DLD1 (cell line): ENCODE data around the gene RTEL1.
"Not testable (repeated sequence)": the region's sequence is repeated elsewhere in the genome, so short reads cannot be mapped to it uniquely, and the experiment has no call there.

ENCODE experiments used
- in situ Hi-C: cut with HindIII; loops from 2 replicates; pipeline ENCODE4 v1.10.0; 2017; ENCODE audit warnings: low sequenced_read_pairs

RTEL1 gene

GRCh38 chr20:63627129-63627750 lies 30.9 kb upstream of the RTEL1 start:
- in situ Hi-C loops, result no loop called here

- in situ Hi-C loops, result no loop called here
These were observed 30.3 kb upstream of the RTEL1 start for GRCh38 chr20:63627751-63628245.

GRCh38 chr20:63628246-63628975 lies 29.7 kb upstream of the RTEL1 start:
- in situ Hi-C loops, result no loop called here

GRCh38 chr20:63630956-63631355 lies 27.2 kb upstream of the RTEL1 start:
- in situ Hi-C loops, result not testable (repeated sequence)

- in situ Hi-C loops, result not testable (repeated sequence)
These were observed 26.7 kb upstream of the RTEL1 start for GRCh38 chr20:63631426-63631825.

- in situ Hi-C loops, result no loop called here
These were observed 24.4 kb upstream of the RTEL1 start for GRCh38 chr20:63633732-63634131.

GRCh38 chr20:63635431-63636141 lies 22.5 kb upstream of the RTEL1 start:
- in situ Hi-C loops, result no loop called here

GRCh38 chr20:63636752-63637628 lies 21.1 kb upstream of the RTEL1 start:
- in situ Hi-C loops, result no loop called here

GRCh38 chr20:63639093-63639975 lies 18.8 kb upstream of the RTEL1 start:
- in situ Hi-C loops, result no loop called here

- in situ Hi-C loops, result no loop called here
These were observed 18.0 kb upstream of the RTEL1 start for GRCh38 chr20:63640086-63640485.

- in situ Hi-C loops, result not testable (repeated sequence)
These were observed 17.4 kb upstream of the RTEL1 start for GRCh38 chr20:63640686-63641085.

- in situ Hi-C loops, result no loop called here
These were observed 16.8 kb upstream of the RTEL1 start for GRCh38 chr20:63641146-63641791.

- in situ Hi-C loops, result no loop called here
These were observed 16.2 kb upstream of the RTEL1 start for GRCh38 chr20:63641792-63642523.

GRCh38 chr20:63642527-63643247 lies 15.4 kb upstream of the RTEL1 start:
- in situ Hi-C loops, result no loop called here

GRCh38 chr20:63643499-63643898 lies 14.6 kb upstream of the RTEL1 start:
- in situ Hi-C loops, result no loop called here

- in situ Hi-C loops, result no loop called here
These were observed 14.2 kb upstream of the RTEL1 start for GRCh38 chr20:63643946-63644345.

GRCh38 chr20:63645218-63645617 lies 12.9 kb upstream of the RTEL1 start:
- in situ Hi-C loops, result no loop called here

- in situ Hi-C loops, result no loop called here
These were observed 9.9 kb upstream of the RTEL1 start for GRCh38 chr20:63648190-63648589.
